HG02763 (cell line): ENCODE data around the gene FKRP.

Source experiments
- ATAC-seq: cut with Tn5 transposase; IDR thresholded peaks from one replicate; pipeline ENCODE4 v1.9.1; 2021; ENCODE audit warnings: mild to moderate bottlenecking, moderate library complexity; ENCODE audit not compliant: unreplicated experiment

Gene FKRP

GRCh38 chr19:46731007-46731501 is 14.8 kb upstream of the FKRP start:
- ATAC-seq = no peak

GRCh38 chr19:46731584-46731983 is 14.3 kb upstream of the FKRP start:
- ATAC-seq = no peak

GRCh38 chr19:46732172-46732938 is 13.5 kb upstream of the FKRP start:
- no peak for ATAC-seq

- ATAC-seq = no peak
Measured at GRCh38 chr19:46732966-46733689, 12.7 kb upstream of the FKRP start.

GRCh38 chr19:46733690-46734292 is 12.1 kb upstream of the FKRP start:
- ATAC-seq = no peak

- ATAC-seq = no peak
Measured at GRCh38 chr19:46736531-46737297, 9.1 kb upstream of the FKRP start.

- ATAC-seq = no peak
Measured at GRCh38 chr19:46737298-46737654, 8.6 kb upstream of the FKRP start.

GRCh38 chr19:46737761-46738171 is 8.1 kb upstream of the FKRP start:
- ATAC-seq = no peak

GRCh38 chr19:46739290-46739771 is 6.5 kb upstream of the FKRP start:
- ATAC-seq = no peak

GRCh38 chr19:46741447-46741846 is 4.4 kb upstream of the FKRP start:
- ATAC-seq = no peak

GRCh38 chr19:46742926-46743480 is 2.9 kb upstream of the FKRP start:
- ATAC-seq = no peak

- no peak for ATAC-seq
Measured at GRCh38 chr19:46744005-46744691, 1.7 kb upstream of the FKRP start.

GRCh38 chr19:46745030-46745429 is 827 bp upstream of the FKRP start:
- ATAC-seq = no peak

- ATAC-seq = peak; percentile 68
Measured at GRCh38 chr19:46746281-46747057, 612 bp downstream of the FKRP start, which contains the start of gene STRN4. Gene STRN4 (minus strand): TSS chr19:46746450. CDS start chr19:46746430, 20 bp downstream.

GRCh38 chr19:46748325-46749109 is 2.7 kb downstream of the FKRP start:
- no peak for ATAC-seq

- no peak for ATAC-seq
Measured at GRCh38 chr19:46753420-46754155, 7.7 kb downstream of the FKRP start.

- no peak for ATAC-seq
Measured at GRCh38 chr19:46755077-46755852, 9.4 kb downstream of the FKRP start.
